Esophagus muscularis mucosa (tissue), 4 donors: ENCODE results near the gene TERT. TPM values are rescaled to one million over a fixed set of nuclear protein-coding genes. Genes with fewer than 3 reads are reported as not detected.

ENCODE experiments used
- DNase-seq: peaks from one replicate; pipeline ENCODE4 v3.0.0-alpha.2; 2017; ENCODE audit errors: extremely low spot score
- H3K27ac ChIP-seq, 4 donors: fragments of 200-600 bp; sonication (generic); replicated peaks in 1 of 4; 1 replicate in 3 of 4; 2 replicates in 1 of 4; pipeline ENCODE4 v1.5.1; 2016 to 2019; ENCODE audit warnings: mild to moderate bottlenecking in 1 of 4
- H3K27me3 ChIP-seq, 4 donors: fragments of 200-600 bp; sonication (generic); one replicate each; pipeline versions ENCODE4 v1.5.1 to v1.6.0; 2016 to 2019
- H3K36me3 ChIP-seq, 4 donors: fragments of 200-600 bp; sonication (generic); one replicate each; pipeline ENCODE4 v1.5.1; 2016 to 2019
- H3K4me1 ChIP-seq, 4 donors: fragments of 200-600 bp; sonication (generic); one replicate each; pipeline ENCODE4 v1.5.1; 2016 to 2019
- H3K4me3 ChIP-seq, 4 donors: fragments of 200-600 bp; sonication (generic); 1 replicate in 2 of 4; 2 replicates in 2 of 4; pipeline ENCODE4 v1.5.1; 2016 to 2019; ENCODE audit warnings: mild to moderate bottlenecking in 4 of 4, moderate library complexity in 1 of 4
- H3K9me3 ChIP-seq, 4 donors: fragments of 200-600 bp; sonication (generic); 1 replicate in 3 of 4; 2 replicates in 1 of 4; pipeline ENCODE4 v1.5.1; 2016 to 2019
- CTCF ChIP-seq, 3 experiments: fragments of 200-600 bp in 2 of 3; fragments of 450-650 bp in 1 of 3; sonication (generic) in 2 of 3; IDR thresholded peaks; one replicate each; pipeline ENCODE4 v1.5.1; 2017 to 2019; ENCODE audit warnings: antibody characterized with exemption in 3 of 3, mild to moderate bottlenecking in 2 of 3, moderate library complexity in 1 of 3
- EP300 ChIP-seq: sonication (generic); formaldehyde crosslinking; IDR thresholded peaks from one replicate; pipeline ENCODE4 v1.6.1; 2017; ENCODE audit warnings: antibody characterized with exemption
- POLR2A ChIP-seq: fragments of 450-650 bp; IDR thresholded peaks from one replicate; pipeline ENCODE4 v1.6.1; 2017; ENCODE audit warnings: antibody characterized with exemption, moderate library complexity, mild to moderate bottlenecking, low read depth
- POLR2AphosphoS5 ChIP-seq, 2 donors: sonication (generic); formaldehyde crosslinking; IDR thresholded peaks; one replicate each; pipeline ENCODE4 v1.6.1; 2017; ENCODE audit warnings: antibody characterized with exemption in 2 of 2
- WGBS: methylation state at CpG from one replicate; pipeline ENCODE4 v1.1.5; 2018; 5-methylcytosine and 5-hydroxymethylcytosine counted together
- intact Hi-C: fragments of 100-400 bp; cut with DNase I; formaldehyde crosslinking; loops from one replicate; pipeline ENCODE4 v1.15.1; 2023
- total RNA-seq, 4 donors: library from RNA; depleted of rRNA; stranded (reverse); fragments of >200 nt; gene quantifications; one replicate each; pipeline versions ENCODE4 v1.1.0 to v1.2.1, GENCODE V29; 2016

The TERT gene
- total RNA-seq, 4 donors from 2014 or later, result not detected

GRCh38 chr5:1281038-1281882, 13.6 kb downstream of the TERT start:
- intact Hi-C loops, result no loop called here
- Histone ChIP-seq H3K36me3 (no peaks in the 10 kb centered on the region), H3K4me1 (no peaks in the 10 kb centered on the region), H3K9me3 (peaks cover 0 to 13% (median 4%) of the 10 kb centered on the region in 4 donors), H3K27ac (no peak overlapping the region), H3K4me3 (no peak overlapping the region), H3K27me3 (no peaks in the 10 kb centered on the region)
- 86% methylated on average over 11 of the region's 16 CpGs for WGBS
- DNase-seq, result no peak
- TF ChIP-seq CTCF (IDR thresholded peaks at IDR 0.05) (no peak), POLR2A (no peak), POLR2AphosphoS5 (IDR thresholded peaks at IDR 0.05) (no peak), EP300 (no peak)

- Histone ChIP-seq H3K27me3 (no peaks in the 10 kb centered on the region), H3K4me1 (no peaks in the 10 kb centered on the region), H3K9me3 (peaks cover 0 to 13% (median 4%) of the 10 kb centered on the region in 4 donors), H3K27ac (no peak overlapping the region), H3K36me3 (no peaks in the 10 kb centered on the region), H3K4me3 (no peak overlapping the region)
- no peak for TF ChIP-seq POLR2AphosphoS5 (IDR thresholded peaks at IDR 0.05)
- TF ChIP-seq EP300, result no peak
- TF ChIP-seq POLR2A, result no peak
- no peak for TF ChIP-seq CTCF (IDR thresholded peaks at IDR 0.05)
- 89% methylated on average over 18 of the region's 32 CpGs for WGBS
- intact Hi-C loops, result no loop called here
- DNase-seq, result no peak
Measured at GRCh38 chr5:1280177-1281037, 14.5 kb downstream of the TERT start.

GRCh38 chr5:1279443-1280151, 15.3 kb downstream of the TERT start:
- intact Hi-C loops, result no loop called here
- Histone ChIP-seq H3K4me1 (no peaks in the 10 kb centered on the region), H3K4me3 (no peak overlapping the region), H3K9me3 (peaks cover 0 to 13% (median 4%) of the 10 kb centered on the region in 4 donors), H3K27ac (no peak overlapping the region), H3K27me3 (no peaks in the 10 kb centered on the region), H3K36me3 (no peaks in the 10 kb centered on the region)
- TF ChIP-seq POLR2AphosphoS5 (IDR thresholded peaks at IDR 0.05) (no peak), POLR2A (no peak), CTCF (IDR thresholded peaks at IDR 0.05) (no peak), EP300 (no peak)
- no peak for DNase-seq
- WGBS, result 88% methylated on average over 23 of the region's 34 CpGs

GRCh38 chr5:1278656-1279442, 16.0 kb downstream of the TERT start:
- peaks cover 0 to 13% (median 4%) of the 10 kb centered on the region in 4 donors for H3K9me3 ChIP-seq
- DNase-seq, result no peak
- H3K36me3 ChIP-seq, result no peaks in the 10 kb centered on the region
- no peak overlapping the region for H3K4me3 ChIP-seq
- 92% methylated on average over 16 of the region's 42 CpGs for WGBS
- no peak overlapping the region for H3K27ac ChIP-seq
- TF ChIP-seq POLR2AphosphoS5 (IDR thresholded peaks at IDR 0.05) (no peak), POLR2A (no peak), EP300 (no peak), CTCF (IDR thresholded peaks at IDR 0.05) (no peak)
- no peaks in the 10 kb centered on the region for H3K27me3 ChIP-seq
- no peaks in the 10 kb centered on the region for H3K4me1 ChIP-seq
- intact Hi-C loops, result no loop called here
